Left cardiac atrium (tissue), 4 donors: ENCODE data around the gene ZDHHC18. TPM values are rescaled to one million over a fixed set of nuclear protein-coding genes. Genes with fewer than 3 reads are reported as not detected.

Experiments used
- ATAC-seq, 2 donors: fragments of 200-7000 bp; cut with Tn5 transposase; one replicate each; pipeline ENCODE4 v1.9.1; 2020; ENCODE audit warnings: mild to moderate bottlenecking in 2 of 2, moderate library complexity in 2 of 2
- DNase-seq: peaks from one replicate; pipeline ENCODE4 v3.0.0-alpha.2; 2020
- intact Hi-C, 2 donors: fragments of 100-400 bp; cut with DNase I; formaldehyde crosslinking; loops; one replicate each; pipeline versions ENCODE4 v1.14.1 to v1.15.1; 2022 to 2023
- long read RNA-seq: library from polyadenylated mRNA; unstranded; transcript quantifications from one replicate; pipeline ENCODE4 v2.0.0, GENCODE V29; 2021
- total RNA-seq, 2 donors: library from RNA; stranded (reverse); fragmentation: NEBNext Ultra II Directional; extraction: Animal tissue kit (Norgen Biotek cat#: 25700); gene quantifications; one replicate each; pipeline ENCODE4 v1.2.1, GENCODE V29; 2021
- donor health status: DM: no; HTN: yes; CAD: no.
- donor health status: DM: no; HTN: yes; CAD: no; lungs with severe emphysema.
- donor health status: DM: yes; HTN: yes; CAD: no.
- donor health status: Dilated cardiomyopathy.

ZDHHC18 gene, protein sequence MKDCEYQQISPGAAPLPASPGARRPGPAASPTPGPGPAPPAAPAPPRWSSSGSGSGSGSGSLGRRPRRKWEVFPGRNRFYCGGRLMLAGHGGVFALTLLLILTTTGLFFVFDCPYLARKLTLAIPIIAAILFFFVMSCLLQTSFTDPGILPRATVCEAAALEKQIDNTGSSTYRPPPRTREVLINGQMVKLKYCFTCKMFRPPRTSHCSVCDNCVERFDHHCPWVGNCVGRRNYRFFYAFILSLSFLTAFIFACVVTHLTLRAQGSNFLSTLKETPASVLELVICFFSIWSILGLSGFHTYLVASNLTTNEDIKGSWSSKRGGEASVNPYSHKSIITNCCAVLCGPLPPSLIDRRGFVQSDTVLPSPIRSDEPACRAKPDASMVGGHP
- 10 to 100 TPM; 15.6 to 18.6 TPM for total RNA-seq
- long read RNA-seq, partial matches to known transcripts: 10 of 13 reads
- long read RNA-seq, other reads (novel, unspliced or antisense): 3 of 13 reads

DNA sequence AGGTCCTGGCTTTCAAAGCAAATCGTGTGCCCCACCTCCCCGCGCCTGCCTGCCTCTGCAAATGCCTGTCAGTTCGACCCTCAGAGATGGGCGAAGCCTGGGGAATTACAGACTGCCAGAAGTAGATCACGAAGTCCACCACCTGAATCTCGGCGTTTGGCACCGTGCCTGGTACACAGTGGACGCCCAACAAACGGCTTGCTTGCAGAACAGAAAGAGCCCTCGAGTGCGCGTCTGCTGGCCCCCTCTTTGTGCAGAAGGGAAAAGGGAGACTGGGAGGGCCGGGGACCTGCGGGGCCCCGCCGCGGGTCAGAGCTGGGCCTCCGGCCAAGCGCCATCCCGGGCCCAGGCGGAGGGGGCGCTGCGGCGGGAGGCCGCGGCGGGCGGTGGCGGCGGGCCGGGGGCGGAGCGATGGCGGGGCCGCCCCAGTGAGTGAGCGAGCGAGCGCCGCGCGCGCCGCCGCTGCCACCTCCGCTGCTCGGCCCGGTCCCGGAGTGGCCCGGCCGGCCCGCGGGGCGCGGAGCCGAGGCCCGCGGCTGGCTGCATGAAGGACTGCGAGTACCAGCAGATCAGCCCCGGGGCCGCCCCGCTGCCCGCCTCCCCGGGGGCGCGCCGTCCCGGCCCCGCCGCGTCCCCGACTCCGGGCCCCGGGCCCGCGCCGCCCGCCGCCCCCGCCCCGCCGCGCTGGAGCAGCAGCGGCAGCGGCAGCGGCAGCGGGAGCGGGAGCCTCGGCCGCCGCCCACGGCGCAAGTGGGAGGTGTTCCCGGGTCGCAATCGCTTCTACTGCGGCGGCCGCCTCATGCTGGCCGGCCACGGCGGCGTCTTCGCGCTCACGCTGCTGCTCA, at the start of gene ZDHHC18:
ZDHHC18 (plus strand) TSS at position 428 of the 845 bp plus-strand sequence; CDS start at position 545, 117 bp downstream.
- DNase-seq: peak; percentile 75
- intact Hi-C loops: no loop called here
- peak; percentile 82 to 92 for ATAC-seq

DNA sequence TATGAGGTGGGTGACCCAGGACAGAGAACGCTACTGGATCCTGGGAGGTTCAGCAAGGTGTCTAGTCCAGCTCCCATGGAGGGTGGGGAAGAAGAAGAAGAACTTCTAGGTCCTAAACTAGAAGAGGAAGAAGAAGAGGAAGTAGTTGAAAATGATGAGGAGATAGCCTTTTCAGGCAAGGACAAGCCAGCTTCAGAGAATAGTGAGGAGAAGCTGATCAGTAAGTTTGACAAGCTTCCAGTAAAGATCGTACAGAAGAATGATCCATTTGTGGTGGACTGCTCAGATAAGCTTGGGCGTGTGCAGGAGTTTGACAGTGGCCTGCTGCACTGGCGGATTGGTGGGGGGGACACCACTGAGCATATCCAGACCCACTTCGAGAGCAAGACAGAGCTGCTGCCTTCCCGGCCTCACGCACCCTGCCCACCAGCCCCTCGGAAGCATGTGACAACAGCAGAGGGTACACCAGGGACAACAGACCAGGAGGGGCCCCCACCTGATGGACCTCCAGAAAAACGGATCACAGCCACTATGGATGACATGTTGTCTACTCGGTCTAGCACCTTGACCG, 47.3 kb upstream of the ZDHHC18 start:
- DNase-seq (no peak), ATAC-seq (no peak)
- intact Hi-C loops: no loop called here

DNA sequence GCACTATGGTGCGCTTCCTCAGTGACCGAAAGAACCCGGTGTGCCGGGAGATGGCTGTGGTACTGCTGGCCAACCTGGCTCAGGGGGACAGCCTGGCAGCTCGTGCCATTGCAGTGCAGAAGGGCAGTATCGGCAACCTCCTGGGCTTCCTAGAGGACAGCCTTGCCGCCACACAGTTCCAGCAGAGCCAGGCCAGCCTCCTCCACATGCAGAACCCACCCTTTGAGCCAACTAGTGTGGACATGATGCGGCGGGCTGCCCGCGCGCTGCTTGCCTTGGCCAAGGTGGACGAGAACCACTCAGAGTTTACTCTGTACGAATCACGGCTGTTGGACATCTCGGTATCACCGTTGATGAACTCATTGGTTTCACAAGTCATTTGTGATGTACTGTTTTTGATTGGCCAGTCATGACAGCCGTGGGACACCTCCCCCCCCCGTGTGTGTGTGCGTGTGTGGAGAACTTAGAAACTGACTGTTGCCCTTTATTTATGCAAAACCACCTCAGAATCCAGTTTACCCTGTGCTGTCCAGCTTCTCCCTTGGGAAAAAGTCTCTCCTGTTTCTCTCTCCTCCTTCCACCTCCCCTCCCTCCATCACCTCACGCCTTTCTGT, 46.0 kb upstream of the ZDHHC18 start:
- DNase-seq: no peak
- intact Hi-C loops: loop anchor here in 1 of 2 donors (10.0 kb wide), 1 partner anchor 276 kb away; no protein-coding TSS in a partner anchor
- no peak for ATAC-seq

DNA sequence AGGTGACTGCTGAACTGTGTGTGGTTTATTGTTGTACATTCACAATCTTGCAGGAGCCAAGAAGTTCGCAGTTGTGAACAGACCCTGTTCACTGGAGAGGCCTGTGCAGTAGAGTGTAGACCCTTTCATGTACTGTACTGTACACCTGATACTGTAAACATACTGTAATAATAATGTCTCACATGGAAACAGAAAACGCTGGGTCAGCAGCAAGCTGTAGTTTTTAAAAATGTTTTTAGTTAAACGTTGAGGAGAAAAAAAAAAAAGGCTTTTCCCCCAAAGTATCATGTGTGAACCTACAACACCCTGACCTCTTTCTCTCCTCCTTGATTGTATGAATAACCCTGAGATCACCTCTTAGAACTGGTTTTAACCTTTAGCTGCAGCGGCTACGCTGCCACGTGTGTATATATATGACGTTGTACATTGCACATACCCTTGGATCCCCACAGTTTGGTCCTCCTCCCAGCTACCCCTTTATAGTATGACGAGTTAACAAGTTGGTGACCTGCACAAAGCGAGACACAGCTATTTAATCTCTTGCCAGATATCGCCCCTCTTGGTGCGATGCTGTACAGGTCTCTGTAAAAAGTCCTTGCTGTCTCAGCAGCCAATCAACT, 45.2 kb upstream of the ZDHHC18 start:
- DNase-seq: no peak
- ATAC-seq: no peak
- intact Hi-C loops: loop anchor here in 1 of 2 donors (10.0 kb wide), 1 partner anchor 277 kb away; no protein-coding TSS in a partner anchor

DNA sequence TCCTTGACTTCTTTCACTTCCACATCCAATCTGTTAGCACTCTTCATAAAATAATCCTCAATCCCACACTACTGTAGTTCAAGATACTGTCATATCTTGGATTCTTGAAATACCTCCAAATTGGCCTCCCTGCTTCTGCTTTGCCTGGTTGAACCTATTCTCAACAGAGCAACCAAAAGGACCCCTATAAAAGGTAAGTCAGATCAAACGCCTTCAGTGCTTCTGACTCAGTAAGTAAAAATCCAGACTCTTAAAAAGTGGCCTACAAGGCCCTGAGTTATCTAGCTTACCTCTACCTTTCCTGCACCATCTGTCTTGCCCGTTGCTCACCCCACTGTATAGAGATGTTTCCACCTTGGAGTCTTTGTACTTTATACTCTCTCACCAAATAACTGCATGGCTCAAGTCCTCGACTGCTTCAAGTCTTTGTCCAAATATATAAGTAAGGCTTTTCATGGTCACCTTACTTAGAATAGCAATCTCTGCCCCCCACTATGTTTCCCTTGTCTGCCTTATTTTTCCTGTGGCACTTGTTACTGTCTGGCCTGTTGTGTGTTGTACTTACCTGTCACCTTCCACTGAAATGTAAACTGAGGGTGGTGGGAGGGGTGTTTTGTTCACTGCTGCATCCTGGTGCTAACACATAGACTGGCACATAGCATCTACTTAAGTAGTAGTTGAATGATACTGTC, 43.8 kb upstream of the ZDHHC18 start:
- intact Hi-C loops: loop anchor here in 1 of 2 donors (10.0 kb wide), 1 partner anchor 278 kb away; no protein-coding TSS in a partner anchor
- no peak for DNase-seq
- ATAC-seq: no peak

DNA sequence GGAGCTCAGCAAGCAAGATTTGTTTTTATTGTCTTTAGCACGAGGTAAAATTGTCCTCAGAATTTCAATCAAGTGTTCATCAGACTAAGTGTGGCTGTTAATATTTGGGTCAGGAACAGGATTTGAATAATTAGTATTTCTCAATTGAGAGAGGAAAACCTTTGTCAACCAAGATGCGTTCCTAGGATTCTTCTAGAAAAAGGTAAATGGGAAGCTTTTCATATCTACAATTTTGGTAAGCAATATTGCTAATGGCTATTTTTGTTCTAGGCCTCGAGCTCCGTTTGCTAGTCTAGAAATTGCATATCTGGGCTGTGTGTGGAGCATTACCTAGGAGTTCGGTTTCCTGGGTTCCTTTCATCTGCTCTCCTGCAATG, 42.9 kb upstream of the ZDHHC18 start:
- DNase-seq (no peak), ATAC-seq (no peak)
- intact Hi-C loops: loop anchor here in 1 of 2 donors (10.0 kb wide), 1 partner anchor 279 kb away; no protein-coding TSS in a partner anchor

DNA sequence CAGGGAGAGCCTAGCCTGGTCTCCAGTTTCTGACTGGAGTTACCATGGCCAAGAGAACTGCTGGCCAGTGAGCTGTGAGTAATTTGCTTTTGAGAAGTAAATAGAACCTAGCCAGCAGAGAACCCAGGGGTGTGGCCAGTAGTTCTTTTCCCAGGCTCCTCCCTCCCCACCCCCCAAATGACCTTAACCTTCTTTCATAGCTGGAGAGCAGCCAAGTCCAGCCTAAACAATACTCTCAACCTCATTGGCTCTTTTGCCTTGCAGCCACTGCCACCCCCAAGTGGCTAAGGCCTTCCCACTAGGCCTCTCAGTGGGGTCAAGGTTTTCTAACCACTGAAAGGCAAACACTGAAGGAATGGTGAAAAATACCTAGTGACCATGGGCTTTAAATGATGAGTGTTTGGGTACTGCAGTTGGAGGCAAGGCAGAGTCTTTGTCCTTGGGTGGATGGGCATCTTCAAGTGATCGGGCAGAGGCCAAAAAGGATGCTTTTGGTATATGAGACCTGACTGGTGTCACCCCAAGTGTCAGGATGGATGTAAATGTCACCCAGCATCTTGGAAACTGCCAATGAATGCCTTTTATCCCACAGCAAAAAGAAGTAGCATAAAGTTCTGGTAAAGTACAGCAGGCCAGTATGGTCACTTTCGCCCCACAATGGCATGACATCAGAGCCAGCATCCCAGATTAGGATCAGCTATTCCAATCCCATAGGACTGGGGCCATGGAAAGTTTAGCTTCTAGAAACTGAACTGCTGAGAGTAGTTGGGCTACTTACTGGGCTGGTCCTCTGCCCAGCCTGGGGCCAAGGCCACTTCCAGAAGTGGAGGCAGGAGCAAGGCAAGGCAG, 42.2 kb upstream of the ZDHHC18 start:
- intact Hi-C loops: loop anchor here in 1 of 2 donors (10.0 kb wide), 1 partner anchor 279 kb away; no protein-coding TSS in a partner anchor
- DNase-seq (peak; percentile 65), ATAC-seq (peak; percentile 5 to 25)

DNA sequence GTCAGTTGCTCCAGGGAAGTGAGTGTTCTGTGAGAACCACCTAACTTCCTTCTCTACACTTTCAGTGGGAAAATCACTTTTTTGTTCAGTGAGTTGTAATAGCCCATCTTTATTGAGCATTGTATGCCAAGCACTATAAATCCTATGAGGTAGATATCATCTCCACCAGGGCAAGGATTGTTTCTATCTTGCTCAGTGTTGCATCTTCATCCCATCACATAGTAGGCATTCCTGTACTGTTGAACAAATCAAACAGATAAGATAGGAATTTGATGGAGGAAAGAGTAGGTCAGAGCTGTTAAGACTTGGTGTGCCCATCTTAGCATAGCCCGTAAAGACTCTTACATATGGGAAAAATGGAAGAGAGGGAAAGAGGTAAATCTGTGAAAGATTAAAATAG, 41.6 kb upstream of the ZDHHC18 start:
- no peak for ATAC-seq
- intact Hi-C loops: loop anchor here (5.0 to 10.0 kb wide), 3 partner anchors 33 to 280 kb away; partner anchors contain the start of gene ARID1A (in 1 of the 2)
- DNase-seq: no peak

DNA sequence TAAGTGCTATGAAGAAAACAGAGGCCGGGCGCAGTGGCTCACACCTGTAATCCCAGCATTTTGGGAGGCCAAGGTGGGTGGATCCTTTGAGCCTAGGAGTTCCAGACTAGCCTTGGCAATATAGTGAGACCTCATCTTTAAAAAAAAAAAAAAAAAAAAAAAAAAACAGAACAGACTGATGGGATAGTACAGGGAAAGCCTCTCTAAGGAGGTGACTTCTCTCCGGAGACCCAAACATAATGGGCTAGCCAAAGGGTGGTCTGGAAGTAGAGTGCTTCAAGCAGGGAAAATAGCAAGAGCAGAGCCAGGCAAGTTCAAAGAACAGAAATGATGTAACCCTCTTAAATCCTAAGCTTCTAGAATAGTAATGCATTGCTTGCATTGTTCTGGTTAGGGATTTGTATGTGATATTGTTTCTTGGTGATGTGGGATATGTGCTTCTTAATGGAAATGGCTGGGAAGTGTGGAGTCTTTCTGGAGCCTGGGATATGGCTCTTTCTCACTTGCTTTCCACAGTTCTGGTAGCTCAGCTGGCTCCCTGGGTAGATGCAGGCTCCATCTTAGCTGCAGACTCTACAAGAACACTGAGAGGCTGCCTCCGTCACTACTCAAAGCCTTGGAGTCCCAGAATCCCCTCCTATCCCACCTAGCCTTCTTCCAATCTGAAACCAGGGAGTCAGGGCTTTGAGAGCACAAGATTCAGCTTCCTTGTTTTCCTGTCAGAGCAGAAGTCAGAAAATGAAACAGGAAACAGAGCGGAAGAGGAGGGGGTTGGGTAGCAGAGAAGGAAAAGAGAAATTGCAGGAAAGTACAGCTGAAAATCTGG, 40.7 kb upstream of the ZDHHC18 start:
- DNase-seq (no peak), ATAC-seq (no peak)
- intact Hi-C loops: loop anchor here (5.0 to 10.0 kb wide), 3 partner anchors 34 to 281 kb away; partner anchors contain the start of gene ARID1A (in 1 of the 2)

DNA sequence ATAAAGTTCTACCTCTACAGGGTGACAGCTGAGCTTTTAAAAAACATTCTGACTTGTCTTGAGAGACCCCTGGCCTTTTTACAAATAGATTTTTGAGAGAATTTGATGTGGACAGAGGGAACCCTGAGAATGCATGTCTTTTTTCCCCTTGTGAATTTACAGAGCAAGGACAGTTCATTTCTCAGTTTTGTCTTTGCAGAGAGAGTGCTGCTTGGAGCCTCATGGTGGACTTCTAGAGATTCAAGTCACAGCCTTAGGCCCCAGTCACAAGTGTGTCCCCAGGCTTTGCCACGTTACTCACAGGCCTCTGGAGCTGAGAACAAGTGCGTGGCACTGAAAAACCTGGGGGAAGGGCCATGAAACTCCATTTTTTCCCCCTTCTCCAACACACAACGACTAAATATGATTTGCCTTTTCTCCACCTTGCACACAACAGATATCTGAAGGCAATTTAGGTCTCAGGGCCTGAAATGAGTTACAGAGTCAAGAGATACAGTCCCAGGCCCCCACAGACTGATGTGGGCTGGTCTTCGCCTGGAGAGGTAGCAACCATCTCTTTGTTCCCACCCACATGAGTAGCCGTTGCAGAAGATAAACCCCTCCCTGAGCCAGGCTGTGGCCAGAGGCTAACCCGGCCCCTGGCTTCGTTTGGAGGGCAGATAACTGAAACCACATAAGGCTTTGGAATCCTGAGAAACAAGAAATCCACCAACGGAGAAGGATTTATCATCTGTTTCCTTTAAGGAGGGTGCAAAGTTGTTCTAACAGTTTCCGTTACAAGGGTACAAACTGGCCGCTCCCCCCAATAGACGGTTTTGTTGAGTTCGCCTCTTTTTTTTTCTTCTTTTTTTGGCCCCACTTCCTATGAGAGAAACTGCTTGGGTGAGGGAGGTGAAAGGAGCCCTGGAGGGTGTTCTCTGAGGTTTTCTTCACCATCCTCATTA, 39.8 kb upstream of the ZDHHC18 start:
- ATAC-seq: peak; percentile 50 to 69
- peak; percentile 75 for DNase-seq
- intact Hi-C loops: loop anchor here (5.0 to 10.0 kb wide), 3 partner anchors 34 to 282 kb away; partner anchors contain the start of gene ARID1A (in 1 of the 2)

DNA sequence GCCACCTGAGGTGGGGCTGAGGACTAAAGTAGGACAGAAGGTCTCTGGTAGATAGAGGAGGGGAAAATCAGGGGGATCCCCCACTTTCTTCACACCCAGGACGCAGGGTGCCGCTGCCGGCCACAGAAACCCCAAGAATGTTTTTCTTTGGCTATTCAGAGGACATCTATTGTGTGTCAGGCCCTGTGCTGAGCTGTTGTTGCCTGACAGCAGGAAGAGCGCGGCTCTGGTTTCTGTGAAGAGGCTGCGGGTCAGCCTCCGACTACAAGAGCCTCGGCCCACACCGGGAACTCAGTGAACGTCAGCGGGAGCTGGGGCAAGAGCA, 39.1 kb upstream of the ZDHHC18 start:
- ATAC-seq (peak; percentile 10 to 20), DNase-seq (no peak)
- intact Hi-C loops: loop anchor here (5.0 to 10.0 kb wide), 3 partner anchors 35 to 283 kb away; partner anchors contain the start of gene ARID1A (in 1 of the 2)

DNA sequence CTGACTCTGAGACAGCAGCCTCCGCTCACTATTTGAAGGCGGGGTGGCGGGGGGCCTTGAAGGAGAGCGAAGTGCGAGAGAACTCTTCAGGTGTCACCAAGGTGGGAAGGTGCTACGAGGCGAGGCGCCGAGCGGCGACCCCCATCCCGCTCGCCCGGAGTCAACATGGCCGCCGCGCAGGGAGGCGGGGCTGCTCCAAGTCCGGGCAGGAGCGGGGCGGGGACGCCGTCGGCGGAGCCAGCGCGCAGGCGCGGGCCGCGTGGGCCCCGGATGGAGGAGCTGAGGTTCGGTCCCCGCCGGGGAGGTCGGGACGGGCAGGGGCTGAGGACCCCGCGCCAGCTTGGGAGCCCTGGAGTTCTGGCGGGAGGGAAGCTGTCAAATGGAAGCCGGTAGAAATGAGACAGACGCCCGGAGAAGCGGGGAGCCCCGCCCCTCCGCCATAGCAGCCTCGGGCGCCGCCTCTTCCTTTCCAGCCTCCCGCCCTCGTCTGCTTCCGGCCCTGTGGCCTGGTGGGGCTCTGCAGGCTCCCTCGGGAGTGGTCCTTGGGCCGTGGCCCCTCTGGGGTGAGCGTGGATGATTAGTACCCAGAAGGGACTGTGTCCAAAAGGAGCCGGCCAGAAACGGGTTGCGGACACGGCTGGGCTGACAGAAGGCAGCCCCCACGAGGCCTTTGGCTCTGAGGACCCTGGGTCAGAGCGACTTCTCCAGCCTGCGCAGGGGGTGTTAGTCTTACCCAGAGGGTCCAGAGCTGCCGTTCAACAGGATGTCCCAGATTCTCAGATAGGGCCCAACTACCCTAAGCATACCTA, 38.6 kb upstream of the ZDHHC18 start, which contains the start of gene PIGV:
PIGV (plus strand) TSS at position 245 of the 809 bp plus-strand sequence. CDS start 2,866 bp downstream, outside the sequence.
- intact Hi-C loops: loop anchor here (2.0 to 10.0 kb wide), 4 partner anchors 36 to 283 kb away; partner anchors contain the start of gene ARID1A (in 1 of the 2)
- peak; percentile 90 to 92 for ATAC-seq
- peak; percentile 91 for DNase-seq

DNA sequence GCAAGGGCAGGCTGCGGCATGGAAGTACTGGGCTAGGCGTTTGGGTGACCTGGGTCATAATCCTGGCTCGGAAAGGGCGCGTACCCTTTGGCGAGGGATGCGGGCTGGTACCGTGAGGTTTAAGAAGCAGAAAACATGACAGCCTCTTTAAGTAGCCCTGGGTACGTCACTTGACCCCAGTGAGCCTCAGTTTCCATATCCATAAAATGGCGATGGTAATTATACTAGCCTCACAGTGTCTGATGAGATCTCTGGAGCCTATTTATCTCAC, 38.0 kb upstream of the ZDHHC18 start:
- intact Hi-C loops: loop anchor here (2.0 to 10.0 kb wide), 4 partner anchors 36 to 284 kb away; partner anchors contain the start of gene ARID1A (in 1 of the 2)
- DNase-seq (no peak), ATAC-seq (no peak)
